Stromal cell of bone marrow (primary cell): Measurements from ENCODE around the gene AKAP7.
"Not testable (repeated sequence)": the region's sequence is repeated elsewhere in the genome, so short reads cannot be mapped to it uniquely, and the experiment has no call there.

Experiments
- DNase-seq: peaks from one replicate; pipeline ENCODE4 v3.0.0-alpha.2; 2012; ENCODE audit warnings: low read depth

The AKAP7 gene

DNA sequence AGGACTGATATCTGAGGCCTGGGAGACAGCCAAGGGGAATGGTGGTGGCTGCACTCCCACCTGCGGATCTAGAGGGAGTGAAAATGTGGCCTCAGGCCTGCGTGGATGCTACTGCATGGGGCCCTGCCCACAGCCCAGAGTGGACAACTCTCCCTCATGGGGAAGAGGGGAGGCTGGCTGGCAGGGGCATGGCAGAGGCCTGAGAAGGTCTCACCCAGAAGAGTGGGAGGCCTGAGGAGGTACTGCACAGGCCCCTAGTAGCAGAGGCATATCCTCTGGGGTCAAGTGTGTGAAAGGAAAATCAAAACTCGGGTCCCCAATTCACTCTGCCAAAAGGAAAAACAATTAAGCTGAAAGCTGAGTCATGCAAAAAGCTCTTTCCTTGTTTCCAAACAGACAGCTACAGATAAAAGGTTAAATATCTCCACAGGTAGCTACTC lies 158.2 kb downstream of the AKAP7 start:
- no peak for DNase-seq

DNA sequence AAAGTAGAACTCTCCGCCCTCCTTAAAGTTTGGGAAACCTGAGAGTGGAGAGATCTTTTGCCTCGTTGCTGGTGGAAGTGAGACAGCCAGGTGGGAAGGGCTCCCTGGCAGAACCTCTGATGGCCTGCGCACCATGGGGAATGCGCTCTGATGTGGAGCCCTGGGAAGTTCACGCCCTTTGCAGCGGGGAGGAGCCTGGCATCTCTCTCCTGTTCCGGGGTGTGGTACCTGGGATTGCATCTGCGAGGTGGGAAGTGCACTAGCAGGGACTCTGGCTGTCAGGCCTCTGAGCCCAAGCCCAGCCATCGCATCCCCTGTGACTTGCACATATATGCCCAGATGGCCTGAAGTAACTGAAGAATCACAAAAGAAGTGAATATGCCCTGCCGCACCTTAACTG lies 159.8 kb downstream of the AKAP7 start:
- DNase-seq, result no peak

- DNase-seq, result not testable (repeated sequence)
Measured at GRCh38 chr6:131300826-131301225, 165.6 kb downstream of the AKAP7 start.

DNA sequence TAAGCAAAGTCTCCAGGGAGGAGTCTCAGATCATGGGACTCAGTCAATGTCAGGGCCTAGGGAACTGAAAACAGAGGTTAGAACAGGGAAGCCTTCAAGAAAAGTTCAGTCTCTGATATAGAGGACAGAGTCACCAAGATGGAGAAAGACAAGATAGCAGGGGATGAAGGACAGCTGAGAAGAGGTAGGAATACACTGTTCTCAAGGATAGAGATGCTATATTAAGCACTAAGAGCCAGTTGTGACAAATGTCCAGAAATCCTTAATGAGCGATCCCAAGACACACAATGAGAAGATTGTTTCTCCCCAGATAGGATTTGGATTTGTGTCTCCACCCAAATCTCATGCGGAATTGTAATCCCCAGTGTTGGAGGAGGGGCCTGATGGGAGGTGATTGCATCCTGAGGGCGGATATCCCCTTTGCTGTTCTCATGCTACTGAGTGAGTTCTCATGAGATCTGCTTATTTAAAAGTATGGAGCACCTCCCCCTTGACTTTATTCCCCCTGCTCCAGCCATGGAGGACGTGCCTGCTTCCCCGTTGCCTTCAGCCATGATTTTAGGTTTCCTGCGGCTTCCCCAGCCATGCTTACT lies 168.2 kb downstream of the AKAP7 start:
- no peak for DNase-seq

DNA sequence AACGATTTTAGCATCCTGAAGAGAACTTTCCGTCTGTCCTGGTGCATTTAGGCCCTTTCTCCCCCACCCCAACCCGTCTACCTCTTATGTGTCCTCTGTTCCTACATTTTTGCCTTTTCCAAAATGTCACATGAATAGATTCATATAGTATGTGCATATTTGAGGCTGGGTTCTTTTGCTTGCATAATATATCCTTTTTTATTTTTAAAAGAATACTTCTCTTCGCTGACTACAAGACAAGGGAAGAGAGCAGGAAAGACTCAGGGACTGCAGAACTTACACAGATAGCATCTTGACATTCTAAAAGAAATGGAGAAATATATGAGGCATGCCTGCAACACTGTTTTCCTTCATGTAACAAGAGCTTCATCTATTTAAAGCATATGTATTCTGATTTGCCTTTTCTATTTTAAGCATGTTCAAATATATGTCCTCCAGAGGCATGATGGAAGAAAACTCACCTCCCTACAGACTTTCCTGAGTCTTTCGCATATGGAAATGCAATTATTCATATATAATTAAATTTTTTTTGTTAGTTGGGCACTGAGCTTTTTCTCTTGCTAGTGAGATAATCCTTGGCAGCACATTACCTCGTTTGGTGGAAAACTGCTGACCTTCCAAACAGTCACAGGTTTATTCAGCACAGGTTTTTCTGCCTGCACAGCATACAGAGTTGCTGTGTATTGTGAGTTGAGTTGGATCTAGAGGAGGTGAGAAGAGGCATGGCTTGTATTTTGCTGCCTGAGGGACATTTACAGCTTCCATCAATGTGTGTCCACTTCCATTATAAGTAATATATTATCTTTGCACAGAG lies 170.0 kb downstream of the AKAP7 start:
- no peak for DNase-seq

GRCh38 chr6:131309437-131309836 lies 174.2 kb downstream of the AKAP7 start:
- no peak for DNase-seq

DNA sequence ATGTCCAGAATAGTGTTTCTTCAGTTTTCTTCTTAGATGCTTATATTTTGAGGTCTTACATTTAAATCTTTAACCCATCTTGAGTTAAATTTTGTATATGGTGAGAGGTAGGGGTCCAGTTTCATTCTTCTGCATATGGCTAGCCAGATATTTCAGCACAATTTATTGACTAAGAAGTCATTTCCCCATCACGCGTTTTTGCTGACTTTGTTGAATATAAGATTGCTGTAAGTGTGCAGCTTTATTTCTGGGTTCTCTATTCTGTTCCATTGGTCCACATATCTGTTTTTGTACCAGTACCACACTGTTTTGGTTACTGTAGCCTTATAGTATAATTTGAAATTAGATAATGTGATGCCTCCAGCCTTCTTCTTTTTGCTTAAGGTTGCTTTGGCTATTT lies 179.6 kb downstream of the AKAP7 start:
- no peak for DNase-seq

DNA sequence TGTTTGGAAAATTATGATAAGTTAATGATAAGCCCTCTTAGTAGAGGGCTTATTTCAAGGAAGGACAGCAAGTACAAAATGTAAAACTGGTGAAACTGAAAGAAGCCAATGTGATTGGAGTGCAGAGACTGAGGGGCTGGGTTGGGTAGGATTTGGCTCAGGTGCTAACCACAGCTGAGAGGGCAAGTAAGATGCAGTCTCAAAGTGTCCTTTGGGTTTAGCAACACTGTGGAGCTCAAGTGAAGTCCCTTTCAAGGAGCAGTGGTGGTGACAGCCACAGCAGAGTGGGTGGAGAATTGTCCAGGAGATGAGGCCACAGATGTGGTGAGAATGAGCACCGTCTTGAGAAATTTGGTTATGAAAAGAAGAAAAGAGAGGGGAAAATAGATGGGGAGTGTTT lies 181.4 kb downstream of the AKAP7 start:
- DNase-seq, result no peak

GRCh38 chr6:131317516-131317915 lies 182.2 kb downstream of the AKAP7 start:
- DNase-seq, result peak; percentile 36

DNA sequence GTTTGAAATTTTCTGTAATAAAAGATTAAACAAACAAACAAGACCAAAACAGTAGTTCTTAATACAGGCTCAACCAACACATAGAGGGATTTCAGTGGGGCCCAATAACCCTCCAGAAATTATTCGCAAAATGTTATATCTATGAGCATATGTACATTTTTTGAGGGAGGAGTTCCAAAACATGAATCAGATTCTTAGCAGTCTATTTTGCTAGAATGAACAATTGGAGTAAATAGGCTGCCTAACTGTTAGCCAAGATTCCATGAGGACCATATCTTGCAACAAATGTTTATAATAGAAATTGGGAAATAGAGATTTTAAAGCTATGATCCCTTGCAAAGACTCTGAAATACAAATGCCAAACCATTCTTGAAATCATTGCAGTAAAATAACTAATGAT lies 186.3 kb downstream of the AKAP7 start:
- peak; percentile 2 for DNase-seq

GRCh38 chr6:131322125-131322524 lies 186.9 kb downstream of the AKAP7 start:
- no peak for DNase-seq

GRCh38 chr6:131325669-131326068 lies 190.4 kb downstream of the AKAP7 start:
- not testable (repeated sequence) for DNase-seq

GRCh38 chr6:131328727-131329126 lies 193.5 kb downstream of the AKAP7 start:
- not testable (repeated sequence) for DNase-seq

DNA sequence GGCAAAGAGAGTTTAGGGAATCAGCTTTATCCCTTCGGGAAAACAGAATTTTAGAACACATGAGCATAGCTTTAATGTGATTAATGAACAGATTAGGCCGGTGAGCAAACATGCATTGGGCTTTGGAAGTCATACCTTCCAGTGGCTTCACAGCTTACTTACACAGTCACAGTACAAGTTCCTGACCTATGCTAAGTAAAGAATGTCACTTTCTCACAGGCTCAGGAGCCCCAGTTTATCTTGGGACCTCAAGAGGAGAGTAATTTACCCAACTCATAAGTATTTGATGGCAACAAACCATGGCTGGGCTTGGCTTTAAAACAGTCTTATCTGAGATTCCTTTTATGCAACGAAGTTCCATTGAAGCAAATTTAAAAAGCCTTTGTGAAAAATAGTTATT lies 195.9 kb downstream of the AKAP7 start:
- DNase-seq, result no peak

GRCh38 chr6:131331873-131332781 lies 196.9 kb downstream of the AKAP7 start:
- no peak for DNase-seq
